ENCODE results near the gene CRAMP1. TPM values are rescaled to one million over a fixed set of nuclear protein-coding genes. Genes with fewer than 3 reads are reported as not detected.

CRAMP1 gene
- total RNA-seq, 2 donors from 2014 or later = 12.7 to 36.0 TPM

- Histone ChIP-seq H3K4me3 (no peak overlapping the region), H3K36me3 (no peaks in the 10 kb centered on the region), H3K9me3 (no peaks in the 10 kb centered on the region), H3K27ac (no peak overlapping the region), H3K4me1 (replicated peaks) (peaks cover 13% of the 10 kb centered on the region), H3K27me3 (replicated peaks; ENCODE audit: insufficient read depth) (no peaks in the 10 kb centered on the region)
- no peak for DNase-seq (ENCODE audit: low spot score)
- TF ChIP-seq POLR2A (IDR thresholded peaks at IDR 0.05) (no peak), CTCF (IDR thresholded peaks at IDR 0.05) (no peak), POLR2AphosphoS5 (IDR thresholded peaks at IDR 0.05) (no peak)
- intact Hi-C loops (cut with DNase I) = loop anchor here (10.0 kb wide), 1 partner anchor 94 kb away; the partner anchor contains the start of genes CRAMP1 and IFT140
- WGBS = 73% methylated on average over 13 of the region's 13 CpGs
Measured at GRCh38 chr16:1708768-1709180, 96.6 kb downstream of the CRAMP1 start.

GRCh38 chr16:1709356-1709755 lies 97.2 kb downstream of the CRAMP1 start:
- TF ChIP-seq POLR2A (IDR thresholded peaks at IDR 0.05) (no peak), POLR2AphosphoS5 (IDR thresholded peaks at IDR 0.05) (no peak), CTCF (IDR thresholded peaks at IDR 0.05) (no peak)
- intact Hi-C loops (cut with DNase I) = loop anchor here (10.0 kb wide), 1 partner anchor 95 kb away; the partner anchor contains the start of genes CRAMP1 and IFT140
- WGBS = 83% methylated on average over 15 of the region's 15 CpGs
- Histone ChIP-seq H3K27ac (no peak overlapping the region), H3K27me3 (replicated peaks; ENCODE audit: insufficient read depth) (no peaks in the 10 kb centered on the region), H3K4me3 (no peak overlapping the region), H3K36me3 (no peaks in the 10 kb centered on the region), H3K9me3 (no peaks in the 10 kb centered on the region), H3K4me1 (replicated peaks) (peaks cover 13% of the 10 kb centered on the region)
- no peak for DNase-seq (ENCODE audit: low spot score)

GRCh38 chr16:1710811-1711507 lies 98.8 kb downstream of the CRAMP1 start:
- TF ChIP-seq POLR2AphosphoS5 (IDR thresholded peaks at IDR 0.05) (no peak), POLR2A (IDR thresholded peaks at IDR 0.05) (no peak), CTCF (IDR thresholded peaks at IDR 0.05) (no peak)
- Histone ChIP-seq H3K27me3 (replicated peaks; ENCODE audit: insufficient read depth) (no peaks in the 10 kb centered on the region), H3K9me3 (no peaks in the 10 kb centered on the region), H3K36me3 (no peaks in the 10 kb centered on the region), H3K27ac (no peak overlapping the region), H3K4me3 (no peak overlapping the region), H3K4me1 (replicated peaks) (peaks cover 7% of the 10 kb centered on the region)
- no peak for DNase-seq (ENCODE audit: low spot score)
- intact Hi-C loops (cut with DNase I) = no loop called here
- 89% methylated on average over 17 of the region's 17 CpGs for WGBS

- Histone ChIP-seq H3K9me3 (no peaks in the 10 kb centered on the region), H3K27ac (no peak overlapping the region), H3K36me3 (no peaks in the 10 kb centered on the region), H3K4me1 (replicated peaks) (peaks cover 5% of the 10 kb centered on the region), H3K4me3 (no peak overlapping the region), H3K27me3 (replicated peaks; ENCODE audit: insufficient read depth) (no peaks in the 10 kb centered on the region)
- no peak for TF ChIP-seq POLR2A (IDR thresholded peaks at IDR 0.05)
- no peak for TF ChIP-seq CTCF (IDR thresholded peaks at IDR 0.05)
- no peak for TF ChIP-seq POLR2AphosphoS5 (IDR thresholded peaks at IDR 0.05)
- intact Hi-C loops (cut with DNase I) = no loop called here
- DNase-seq (ENCODE audit: low spot score) = no peak
- WGBS = 80% methylated on average over 14 of the region's 14 CpGs
Measured at GRCh38 chr16:1712791-1713261, 100.7 kb downstream of the CRAMP1 start.

- no peaks in the 10 kb centered on the region for H3K4me1 ChIP-seq (replicated peaks)
- WGBS = 74% methylated on average over 7 of the region's 7 CpGs
- intact Hi-C loops (cut with DNase I) = no loop called here
- TF ChIP-seq POLR2A (IDR thresholded peaks at IDR 0.05) = no peak
- TF ChIP-seq POLR2AphosphoS5 (IDR thresholded peaks at IDR 0.05) = no peak
- no peak for TF ChIP-seq CTCF (IDR thresholded peaks at IDR 0.05)
- H3K27me3 ChIP-seq (replicated peaks; ENCODE audit: insufficient read depth) = no peaks in the 10 kb centered on the region
- no peaks in the 10 kb centered on the region for H3K36me3 ChIP-seq
- no peak overlapping the region for H3K4me3 ChIP-seq
- no peak overlapping the region for H3K27ac ChIP-seq
- H3K9me3 ChIP-seq = no peaks in the 10 kb centered on the region
- DNase-seq (ENCODE audit: low spot score) = no peak
Measured at GRCh38 chr16:1713331-1713730, 101.2 kb downstream of the CRAMP1 start.

Measured in prostate gland (tissue), 2 donors.